ENCODE measurements around the gene OR52E4.

DNA sequence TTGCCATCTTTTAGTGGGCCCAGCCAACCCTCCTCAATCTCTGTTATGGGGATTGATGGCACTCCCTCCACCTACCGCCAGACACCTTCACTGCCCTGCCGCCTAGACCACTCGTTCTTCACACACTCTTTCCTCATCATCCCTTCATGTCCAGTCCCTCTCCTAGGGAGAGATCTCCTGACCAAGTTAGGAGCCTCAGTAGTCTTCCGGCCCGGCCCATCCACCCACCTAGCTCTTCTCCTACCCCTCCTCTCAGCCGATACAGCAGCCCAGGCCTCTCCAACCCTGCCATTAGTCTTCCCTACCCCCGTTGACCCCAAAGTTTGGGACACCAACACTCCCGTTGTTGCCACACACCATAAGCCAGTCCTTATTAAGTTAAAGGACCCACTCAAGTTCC, 50.6 kb downstream of the OR52E4 start:
- no peak for TF ChIP-seq JUN (IDR thresholded peaks at IDR 0.05)
- TF ChIP-seq, protein P1, sequence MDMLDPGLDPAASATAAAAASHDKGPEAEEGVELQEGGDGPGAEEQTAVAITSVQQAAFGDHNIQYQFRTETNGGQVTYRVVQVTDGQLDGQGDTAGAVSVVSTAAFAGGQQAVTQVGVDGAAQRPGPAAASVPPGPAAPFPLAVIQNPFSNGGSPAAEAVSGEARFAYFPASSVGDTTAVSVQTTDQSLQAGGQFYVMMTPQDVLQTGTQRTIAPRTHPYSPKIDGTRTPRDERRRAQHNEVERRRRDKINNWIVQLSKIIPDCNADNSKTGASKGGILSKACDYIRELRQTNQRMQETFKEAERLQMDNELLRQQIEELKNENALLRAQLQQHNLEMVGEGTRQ (IDR thresholded peaks at IDR 0.05), result no peak
- TF ChIP-seq POLR2A (IDR thresholded peaks at IDR 0.05; ENCODE audit: low read length), result no peak
- TF ChIP-seq, protein P2, sequence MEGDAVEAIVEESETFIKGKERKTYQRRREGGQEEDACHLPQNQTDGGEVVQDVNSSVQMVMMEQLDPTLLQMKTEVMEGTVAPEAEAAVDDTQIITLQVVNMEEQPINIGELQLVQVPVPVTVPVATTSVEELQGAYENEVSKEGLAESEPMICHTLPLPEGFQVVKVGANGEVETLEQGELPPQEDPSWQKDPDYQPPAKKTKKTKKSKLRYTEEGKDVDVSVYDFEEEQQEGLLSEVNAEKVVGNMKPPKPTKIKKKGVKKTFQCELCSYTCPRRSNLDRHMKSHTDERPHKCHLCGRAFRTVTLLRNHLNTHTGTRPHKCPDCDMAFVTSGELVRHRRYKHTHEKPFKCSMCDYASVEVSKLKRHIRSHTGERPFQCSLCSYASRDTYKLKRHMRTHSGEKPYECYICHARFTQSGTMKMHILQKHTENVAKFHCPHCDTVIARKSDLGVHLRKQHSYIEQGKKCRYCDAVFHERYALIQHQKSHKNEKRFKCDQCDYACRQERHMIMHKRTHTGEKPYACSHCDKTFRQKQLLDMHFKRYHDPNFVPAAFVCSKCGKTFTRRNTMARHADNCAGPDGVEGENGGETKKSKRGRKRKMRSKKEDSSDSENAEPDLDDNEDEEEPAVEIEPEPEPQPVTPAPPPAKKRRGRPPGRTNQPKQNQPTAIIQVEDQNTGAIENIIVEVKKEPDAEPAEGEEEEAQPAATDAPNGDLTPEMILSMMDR (IDR thresholded peaks at IDR 0.05), result no peak
- TF ChIP-seq, protein P3, sequence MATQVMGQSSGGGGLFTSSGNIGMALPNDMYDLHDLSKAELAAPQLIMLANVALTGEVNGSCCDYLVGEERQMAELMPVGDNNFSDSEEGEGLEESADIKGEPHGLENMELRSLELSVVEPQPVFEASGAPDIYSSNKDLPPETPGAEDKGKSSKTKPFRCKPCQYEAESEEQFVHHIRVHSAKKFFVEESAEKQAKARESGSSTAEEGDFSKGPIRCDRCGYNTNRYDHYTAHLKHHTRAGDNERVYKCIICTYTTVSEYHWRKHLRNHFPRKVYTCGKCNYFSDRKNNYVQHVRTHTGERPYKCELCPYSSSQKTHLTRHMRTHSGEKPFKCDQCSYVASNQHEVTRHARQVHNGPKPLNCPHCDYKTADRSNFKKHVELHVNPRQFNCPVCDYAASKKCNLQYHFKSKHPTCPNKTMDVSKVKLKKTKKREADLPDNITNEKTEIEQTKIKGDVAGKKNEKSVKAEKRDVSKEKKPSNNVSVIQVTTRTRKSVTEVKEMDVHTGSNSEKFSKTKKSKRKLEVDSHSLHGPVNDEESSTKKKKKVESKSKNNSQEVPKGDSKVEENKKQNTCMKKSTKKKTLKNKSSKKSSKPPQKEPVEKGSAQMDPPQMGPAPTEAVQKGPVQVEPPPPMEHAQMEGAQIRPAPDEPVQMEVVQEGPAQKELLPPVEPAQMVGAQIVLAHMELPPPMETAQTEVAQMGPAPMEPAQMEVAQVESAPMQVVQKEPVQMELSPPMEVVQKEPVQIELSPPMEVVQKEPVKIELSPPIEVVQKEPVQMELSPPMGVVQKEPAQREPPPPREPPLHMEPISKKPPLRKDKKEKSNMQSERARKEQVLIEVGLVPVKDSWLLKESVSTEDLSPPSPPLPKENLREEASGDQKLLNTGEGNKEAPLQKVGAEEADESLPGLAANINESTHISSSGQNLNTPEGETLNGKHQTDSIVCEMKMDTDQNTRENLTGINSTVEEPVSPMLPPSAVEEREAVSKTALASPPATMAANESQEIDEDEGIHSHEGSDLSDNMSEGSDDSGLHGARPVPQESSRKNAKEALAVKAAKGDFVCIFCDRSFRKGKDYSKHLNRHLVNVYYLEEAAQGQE (IDR thresholded peaks at IDR 0.05), result no peak
- no peak for TF ChIP-seq HDAC2 (IDR thresholded peaks at IDR 0.05)
- no peak for TF ChIP-seq TP53 (CRISPR knock-in tag; IDR thresholded peaks at IDR 0.05)
- no peak for TF ChIP-seq FOSL2 (IDR thresholded peaks at IDR 0.05)
- TF ChIP-seq FOSL2 (CRISPR knock-in tag; IDR thresholded peaks at IDR 0.05), result no peak
- TF ChIP-seq MYC (IDR thresholded peaks at IDR 0.05; ENCODE audit: borderline replicate concordance, low read length), result no peak

Data from A549 (cell line).